D721Med (cell line): ENCODE measurements around the gene GAPVD1.
"Not testable (repeated sequence)": the region's sequence is repeated elsewhere in the genome, so short reads cannot be mapped to it uniquely, and the experiment has no call there.

Source experiments
- DNase-seq: peaks from one replicate; pipeline ENCODE4 v3.0.0; 2011; ENCODE audit warnings: low spot score; ENCODE audit not compliant: insufficient read length
- FAIRE-seq: peaks from 2 replicates; lab custom pipeline; 2011; peaks lifted over from hg19 to GRCh38; lab: Jason Lieb, UNC
- TF ChIP-seq, protein P1 (sequence below): IDR thresholded peaks from 2 replicates; pipeline ENCODE4 v1.5.1; 2012; ENCODE audit warnings: mild to moderate bottlenecking, control low read depth; ENCODE audit not compliant: insufficient read depth; ENCODE audit errors: missing control alignments

Gene GAPVD1, protein sequence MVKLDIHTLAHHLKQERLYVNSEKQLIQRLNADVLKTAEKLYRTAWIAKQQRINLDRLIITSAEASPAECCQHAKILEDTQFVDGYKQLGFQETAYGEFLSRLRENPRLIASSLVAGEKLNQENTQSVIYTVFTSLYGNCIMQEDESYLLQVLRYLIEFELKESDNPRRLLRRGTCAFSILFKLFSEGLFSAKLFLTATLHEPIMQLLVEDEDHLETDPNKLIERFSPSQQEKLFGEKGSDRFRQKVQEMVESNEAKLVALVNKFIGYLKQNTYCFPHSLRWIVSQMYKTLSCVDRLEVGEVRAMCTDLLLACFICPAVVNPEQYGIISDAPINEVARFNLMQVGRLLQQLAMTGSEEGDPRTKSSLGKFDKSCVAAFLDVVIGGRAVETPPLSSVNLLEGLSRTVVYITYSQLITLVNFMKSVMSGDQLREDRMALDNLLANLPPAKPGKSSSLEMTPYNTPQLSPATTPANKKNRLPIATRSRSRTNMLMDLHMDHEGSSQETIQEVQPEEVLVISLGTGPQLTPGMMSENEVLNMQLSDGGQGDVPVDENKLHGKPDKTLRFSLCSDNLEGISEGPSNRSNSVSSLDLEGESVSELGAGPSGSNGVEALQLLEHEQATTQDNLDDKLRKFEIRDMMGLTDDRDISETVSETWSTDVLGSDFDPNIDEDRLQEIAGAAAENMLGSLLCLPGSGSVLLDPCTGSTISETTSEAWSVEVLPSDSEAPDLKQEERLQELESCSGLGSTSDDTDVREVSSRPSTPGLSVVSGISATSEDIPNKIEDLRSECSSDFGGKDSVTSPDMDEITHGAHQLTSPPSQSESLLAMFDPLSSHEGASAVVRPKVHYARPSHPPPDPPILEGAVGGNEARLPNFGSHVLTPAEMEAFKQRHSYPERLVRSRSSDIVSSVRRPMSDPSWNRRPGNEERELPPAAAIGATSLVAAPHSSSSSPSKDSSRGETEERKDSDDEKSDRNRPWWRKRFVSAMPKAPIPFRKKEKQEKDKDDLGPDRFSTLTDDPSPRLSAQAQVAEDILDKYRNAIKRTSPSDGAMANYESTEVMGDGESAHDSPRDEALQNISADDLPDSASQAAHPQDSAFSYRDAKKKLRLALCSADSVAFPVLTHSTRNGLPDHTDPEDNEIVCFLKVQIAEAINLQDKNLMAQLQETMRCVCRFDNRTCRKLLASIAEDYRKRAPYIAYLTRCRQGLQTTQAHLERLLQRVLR (N-terminal part only)

DNA sequence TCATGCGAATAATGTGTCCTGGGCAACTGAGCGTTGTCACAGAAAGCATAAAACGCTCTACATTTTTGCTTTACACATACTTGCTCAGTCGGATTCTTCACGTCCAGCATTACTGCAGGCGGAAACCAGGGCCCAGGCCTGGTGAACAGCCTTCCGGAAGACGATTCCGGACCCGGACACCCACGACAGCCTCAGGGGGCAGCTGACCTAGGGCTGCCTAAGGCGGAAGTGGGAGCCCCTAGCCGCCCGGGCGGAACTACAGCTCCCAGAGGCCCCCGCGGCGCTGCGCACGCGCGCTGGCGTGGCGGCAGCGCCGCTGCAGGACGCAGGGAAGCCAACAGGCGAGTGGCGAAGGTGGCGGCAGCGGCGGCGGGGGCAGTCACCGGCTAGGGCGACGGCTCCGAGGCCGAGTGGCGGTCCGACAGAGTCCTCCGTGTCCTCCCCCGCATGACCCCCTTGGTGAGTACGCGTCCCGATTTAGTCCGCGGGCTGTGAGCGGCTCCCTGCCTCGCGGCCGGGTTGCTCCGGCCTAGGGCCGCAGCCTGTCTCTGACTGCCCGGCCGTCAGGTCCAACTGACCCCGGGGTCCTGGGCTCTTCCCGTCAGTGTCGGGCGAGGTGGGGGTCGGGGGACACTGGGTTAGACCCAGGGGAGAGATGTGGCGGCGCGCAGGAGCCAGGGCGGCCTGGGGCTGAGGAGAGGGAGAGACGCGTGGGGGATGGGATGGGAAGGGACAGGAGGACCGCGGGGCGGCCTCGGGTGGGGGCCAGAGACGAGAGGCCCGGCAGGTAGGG, at the start of gene GAPVD1:
GAPVD1 (plus strand) TSS at position 326 of the 793 bp plus-strand sequence. CDS start 37,096 bp downstream, outside the sequence.
- TF ChIP-seq, protein P1, sequence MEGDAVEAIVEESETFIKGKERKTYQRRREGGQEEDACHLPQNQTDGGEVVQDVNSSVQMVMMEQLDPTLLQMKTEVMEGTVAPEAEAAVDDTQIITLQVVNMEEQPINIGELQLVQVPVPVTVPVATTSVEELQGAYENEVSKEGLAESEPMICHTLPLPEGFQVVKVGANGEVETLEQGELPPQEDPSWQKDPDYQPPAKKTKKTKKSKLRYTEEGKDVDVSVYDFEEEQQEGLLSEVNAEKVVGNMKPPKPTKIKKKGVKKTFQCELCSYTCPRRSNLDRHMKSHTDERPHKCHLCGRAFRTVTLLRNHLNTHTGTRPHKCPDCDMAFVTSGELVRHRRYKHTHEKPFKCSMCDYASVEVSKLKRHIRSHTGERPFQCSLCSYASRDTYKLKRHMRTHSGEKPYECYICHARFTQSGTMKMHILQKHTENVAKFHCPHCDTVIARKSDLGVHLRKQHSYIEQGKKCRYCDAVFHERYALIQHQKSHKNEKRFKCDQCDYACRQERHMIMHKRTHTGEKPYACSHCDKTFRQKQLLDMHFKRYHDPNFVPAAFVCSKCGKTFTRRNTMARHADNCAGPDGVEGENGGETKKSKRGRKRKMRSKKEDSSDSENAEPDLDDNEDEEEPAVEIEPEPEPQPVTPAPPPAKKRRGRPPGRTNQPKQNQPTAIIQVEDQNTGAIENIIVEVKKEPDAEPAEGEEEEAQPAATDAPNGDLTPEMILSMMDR: no peak
- no peak for FAIRE-seq
- DNase-seq: peak; percentile 98

GRCh38 chr9:125214186-125214585, 47.4 kb upstream of the GAPVD1 start:
- DNase-seq: no peak
- no peak for FAIRE-seq
- TF ChIP-seq, protein P1: no peak

DNA sequence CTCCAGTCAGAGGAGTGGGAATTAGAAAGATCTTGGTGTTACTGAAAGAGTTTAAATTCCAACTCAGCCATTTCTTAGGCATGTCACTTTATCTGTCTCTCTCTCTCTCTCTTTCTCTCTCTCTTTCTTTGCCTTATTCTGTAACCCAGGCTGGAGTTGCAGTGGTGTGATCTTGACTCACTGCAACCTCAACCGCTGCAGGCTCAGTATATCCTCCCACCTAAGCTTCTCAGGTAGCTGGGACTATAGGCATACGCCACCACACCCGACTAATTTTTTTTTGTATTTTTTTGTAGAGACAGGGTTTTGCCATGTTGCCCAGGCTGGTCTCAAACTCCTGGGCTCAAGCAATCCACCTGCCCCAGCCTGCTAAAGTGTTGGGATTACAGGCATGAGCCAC, 43.0 kb upstream of the GAPVD1 start:
- FAIRE-seq (no peak), DNase-seq (no peak)
- TF ChIP-seq, protein P1: no peak

- not testable (repeated sequence) for FAIRE-seq, DNase-seq
Measured at GRCh38 chr9:125224858-125225257, 36.8 kb upstream of the GAPVD1 start.

DNA sequence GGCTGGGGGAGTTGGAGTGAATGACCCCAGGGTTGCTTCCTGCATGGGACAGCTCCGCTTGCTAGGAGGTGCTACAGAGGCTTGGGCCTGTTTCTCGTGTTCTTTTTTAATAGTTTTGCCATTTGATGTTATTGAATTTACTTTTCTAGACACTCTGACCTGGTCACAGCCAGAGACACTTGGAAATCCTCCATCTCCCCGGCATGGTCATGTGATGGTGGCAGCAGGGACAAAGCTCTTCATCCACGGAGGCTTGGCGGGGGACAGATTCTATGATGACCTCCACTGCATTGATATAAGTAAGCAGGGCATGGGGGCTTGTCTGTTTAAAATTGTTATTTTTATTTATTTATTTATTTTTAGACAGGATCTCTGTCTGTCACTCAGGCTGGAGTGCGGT, 33.9 kb upstream of the GAPVD1 start:
- FAIRE-seq (no peak), DNase-seq (no peak)

GRCh38 chr9:125233678-125234077, 27.9 kb upstream of the GAPVD1 start:
- TF ChIP-seq, protein P1: no peak
- DNase-seq (no peak), FAIRE-seq (no peak)

More for the DNA sequence above, 33.9 kb upstream of the GAPVD1 start:
- TF ChIP-seq, protein P1: no peak

GRCh38 chr9:125234099-125234498, 27.5 kb upstream of the GAPVD1 start:
- DNase-seq, FAIRE-seq: not testable (repeated sequence)
